HepG2 (cell line): ENCODE results near the gene SNRNP25. TPM values are rescaled to one million over a fixed set of nuclear protein-coding genes. Genes with fewer than 3 reads are reported as not detected.

Experiments used
- ASH2L ChIP-seq: fragments of 300-600, 200-600 bp; sonication (generic); IDR thresholded peaks from 2 replicates; pipeline ENCODE4 v1.7.0; 2017; ENCODE audit warnings: low read depth, mild to moderate bottlenecking, moderate library complexity, mixed read lengths, low read length; ENCODE audit not compliant: insufficient read length
- BRD4 ChIP-seq: sonication (generic); formaldehyde crosslinking; IDR thresholded peaks from 2 replicates; pipeline ENCODE4 v1.4.0; 2020; ENCODE audit warnings: missing genetic modification reagents
- CREBL2 ChIP-seq: sonication (generic); formaldehyde crosslinking; IDR thresholded peaks from 2 replicates; pipeline ENCODE4 v1.8.1; 2023; ENCODE audit warnings: missing genetic modification reagents, mild to moderate bottlenecking, borderline replicate concordance
- GPBP1L1 ChIP-seq: sonication (generic); formaldehyde crosslinking; IDR thresholded peaks from 2 replicates; pipeline ENCODE4 v1.5.0; 2020; ENCODE audit warnings: mild to moderate bottlenecking, missing genetic modification reagents
- IKZF4 ChIP-seq: sonication (generic); formaldehyde crosslinking; IDR thresholded peaks from 2 replicates; pipeline ENCODE4 v1.5.1; 2020; ENCODE audit warnings: borderline replicate concordance, mild to moderate bottlenecking, low read depth, missing genetic modification reagents; ENCODE audit errors: not compliant biosample characterization
- MTF1 ChIP-seq: sonication (generic); formaldehyde crosslinking; IDR thresholded peaks from 2 replicates; pipeline ENCODE4 v1.5.0; 2020; ENCODE audit warnings: missing genetic modification reagents
- NCOR1 ChIP-seq: fragments of 200-600 bp; sonication (generic); IDR thresholded peaks from 2 replicates; pipeline ENCODE4 v1.7.0; 2017; ENCODE audit warnings: antibody characterized with exemption, low read length, borderline replicate concordance
- PATZ1 ChIP-seq: sonication (generic); formaldehyde crosslinking; IDR thresholded peaks from 2 replicates; pipeline ENCODE4 v1.4.0; 2020; ENCODE audit warnings: missing genetic modification reagents
- ZBTB7B ChIP-seq: sonication (generic); formaldehyde crosslinking; IDR thresholded peaks from 2 replicates; pipeline ENCODE4 v1.4.0; 2020; ENCODE audit warnings: missing genetic modification reagents
- ZNF318 ChIP-seq: sonication (generic); formaldehyde crosslinking; IDR thresholded peaks from 2 replicates; pipeline ENCODE4 v1.4.0; 2020; ENCODE audit warnings: mild to moderate bottlenecking, missing genetic modification reagents
- ZNF609 ChIP-seq: sonication (generic); formaldehyde crosslinking; IDR thresholded peaks from 2 replicates; pipeline ENCODE4 v1.4.0; 2020; ENCODE audit warnings: mild to moderate bottlenecking, missing genetic modification reagents, borderline replicate concordance
- ZNF781 ChIP-seq: sonication (generic); formaldehyde crosslinking; IDR thresholded peaks from 2 replicates; pipeline ENCODE4 v1.5.1; 2020; ENCODE audit warnings: borderline replicate concordance, mild to moderate bottlenecking, missing genetic modification reagents; ENCODE audit errors: not compliant biosample characterization
- polyA plus RNA-seq, 8 experiments: library from polyadenylated mRNA; depleted of rRNA in 3 of 8; stranded (reverse) in 7 of 8; unstranded in 1 of 8; fragments of >200 nt; fragmentation: Illumina TruSeq in 4 of 8; extraction: Trizol in 4 of 8; gene quantifications; 2 replicates each; pipeline versions ENCODE4 v1.2.1 to v1.2.3, GENCODE V29; 2011 to 2016; ENCODE audit warnings: low read depth in 4 of 8, missing spikeins in 1 of 8, mixed read lengths in 1 of 8; ENCODE audit not compliant: insufficient read depth in 1 of 8
- total RNA-seq, 5 experiments: library from RNA; depleted of rRNA; stranded (reverse); fragments of >200 nt; fragmentation: Illumina TruSeq; extraction: Trizol; gene quantifications; 2 replicates each; pipeline ENCODE4 v1.2.3, GENCODE V29; 2016; ENCODE audit warnings: low read depth in 1 of 5

The SNRNP25 gene
- total and polyA plus RNA-seq, 2 of the 13 experiments (the other 11 are each of a cell fraction or from before 2014, with no cell fraction given) = 34.1 to 97.4 TPM

GRCh38 chr16:69181-69580, 15.6 kb downstream of the SNRNP25 start (continued):
- no peak for TF ChIP-seq ZNF318 (CRISPR knock-in tag)
- no peak for TF ChIP-seq ZBTB7B
- no peak for TF ChIP-seq IKZF4 (CRISPR knock-in tag)
- TF ChIP-seq ZNF609 (CRISPR knock-in tag) = no peak
- TF ChIP-seq GPBP1L1 (CRISPR knock-in tag) = no peak
- TF ChIP-seq NCOR1 = no peak
- TF ChIP-seq ZNF781 (CRISPR knock-in tag) = no peak
- TF ChIP-seq MTF1 (CRISPR knock-in tag) = no peak
- no peak for TF ChIP-seq PATZ1 (CRISPR knock-in tag)
- TF ChIP-seq BRD4 (CRISPR knock-in tag) = no peak
- TF ChIP-seq CREBL2 (CRISPR knock-in tag) = no peak
- TF ChIP-seq ASH2L = no peak
